ENCODE data around the gene PRXL2A. TPM values are rescaled to one million over a fixed set of nuclear protein-coding genes. Genes with fewer than 3 reads are reported as not detected.
"Not testable (repeated sequence)": the region's sequence is repeated elsewhere in the genome, so short reads cannot be mapped to it uniquely, and the experiment has no call there.

PRXL2A gene
- total and polyA plus RNA-seq, 3 donors from 2014 or later: 102 to 106 (median 104) TPM

DNA sequence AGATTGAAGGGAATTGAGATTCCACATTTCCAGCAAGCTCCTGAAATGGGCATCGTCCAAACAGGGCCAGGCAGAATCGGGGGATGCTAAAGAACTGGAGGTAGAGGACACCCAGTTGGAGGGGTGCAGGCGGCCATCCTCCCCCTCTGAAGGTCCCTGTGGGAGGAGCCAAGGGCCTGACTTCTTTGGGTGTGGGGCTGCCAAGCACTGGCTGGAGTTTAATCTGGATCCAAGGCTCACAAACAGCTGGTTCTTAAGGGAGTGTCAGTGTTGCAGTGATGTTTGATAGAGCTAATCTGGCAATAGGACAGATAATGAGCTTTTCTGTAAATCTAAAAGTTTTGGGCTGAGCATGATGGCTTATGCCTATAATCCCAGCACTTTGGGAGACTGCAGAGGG is 66.6 kb downstream of the PRXL2A start:
- intact Hi-C loops (cut with DNase I; ENCODE audit: low total_unique reads): no loop called here
- TF ChIP-seq POLR2A (IDR thresholded peaks at IDR 0.05): no peak
- no peak for TF ChIP-seq CTCF (IDR thresholded peaks at IDR 0.05)
- DNase-seq: no peak
- no peaks in the 10 kb centered on the region for H3K9me3 ChIP-seq
- H3K4me3 ChIP-seq: no peak overlapping the region
- H3K27me3 ChIP-seq: no peaks in the 10 kb centered on the region
- no peaks in the 10 kb centered on the region for H3K36me3 ChIP-seq (ENCODE audit: low read depth, missing control alignments)
- H3K27ac ChIP-seq: peak overlapping the region; percentile 39 to 64
- 61 to 73% methylated on average over 3 of the region's 3 CpGs for WGBS, 2 donors
- peaks cover 35% of the 10 kb centered on the region for H3K4me1 ChIP-seq

DNA sequence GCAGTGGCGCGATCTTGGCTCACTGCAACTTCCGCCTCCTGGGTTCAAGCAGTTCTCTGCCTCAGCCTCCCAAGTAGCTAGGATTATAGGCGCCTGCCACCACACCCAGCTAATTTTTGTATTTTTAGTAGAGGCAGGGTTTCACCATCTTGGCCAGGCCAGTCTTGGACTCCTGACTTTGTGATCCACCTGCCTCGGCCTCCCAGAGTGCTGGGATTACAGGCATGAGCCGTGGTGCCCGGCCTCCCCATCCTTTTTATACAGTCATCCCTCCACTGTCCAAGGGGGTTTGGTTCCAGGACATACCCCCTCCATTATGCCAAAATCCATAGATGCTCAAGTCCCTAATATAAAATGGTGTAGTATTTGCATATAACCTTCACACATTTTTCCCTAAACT is 67.3 kb downstream of the PRXL2A start:
- H3K9me3 ChIP-seq; H3K4me3 ChIP-seq; H3K27me3 ChIP-seq; intact Hi-C loops (cut with DNase I; ENCODE audit: low total_unique reads); DNase-seq; H3K36me3 ChIP-seq (ENCODE audit: low read depth, missing control alignments): not testable (repeated sequence)
- H3K27ac ChIP-seq: peak overlapping the region in 1 of 2 donors; percentile 64
- H3K4me1 ChIP-seq: peaks cover 35% of the 10 kb centered on the region
- 95 to 98% methylated on average over 7 of the region's 7 CpGs for WGBS, 2 donors

DNA sequence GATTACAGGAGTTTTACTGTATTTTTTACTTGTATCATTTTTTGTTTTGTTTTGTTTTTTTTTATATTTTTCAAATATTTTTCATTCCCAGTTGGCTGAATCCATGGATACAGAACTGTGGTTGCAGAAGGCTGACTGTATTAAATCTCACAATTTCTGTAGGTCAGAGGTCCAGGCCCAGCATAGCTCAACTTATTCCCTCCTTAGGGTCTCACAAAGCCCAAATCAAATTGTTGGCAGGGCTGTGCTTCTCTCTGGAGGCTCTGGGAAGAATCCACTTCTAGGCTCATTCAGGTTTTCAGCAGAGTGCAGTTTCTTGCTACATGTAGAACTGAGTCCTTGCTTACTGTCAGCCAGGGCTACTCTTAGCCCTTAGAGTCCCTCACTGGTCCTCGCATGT is 68.3 kb downstream of the PRXL2A start:
- peak overlapping the region in 1 of 2 donors; percentile 11 for H3K27ac ChIP-seq
- TF ChIP-seq CTCF (IDR thresholded peaks at IDR 0.05) (no peak), POLR2A (IDR thresholded peaks at IDR 0.05) (no peak)
- H3K36me3 ChIP-seq (ENCODE audit: low read depth, missing control alignments): no peaks in the 10 kb centered on the region
- intact Hi-C loops (cut with DNase I; ENCODE audit: low total_unique reads): no loop called here
- peaks cover 29% of the 10 kb centered on the region for H3K4me1 ChIP-seq
- 67 to 73% methylated on average over 1 of the region's 1 CpG for WGBS, 2 donors
- H3K27me3 ChIP-seq: no peaks in the 10 kb centered on the region
- no peaks in the 10 kb centered on the region for H3K9me3 ChIP-seq
- no peak for DNase-seq
- no peak overlapping the region for H3K4me3 ChIP-seq

DNA sequence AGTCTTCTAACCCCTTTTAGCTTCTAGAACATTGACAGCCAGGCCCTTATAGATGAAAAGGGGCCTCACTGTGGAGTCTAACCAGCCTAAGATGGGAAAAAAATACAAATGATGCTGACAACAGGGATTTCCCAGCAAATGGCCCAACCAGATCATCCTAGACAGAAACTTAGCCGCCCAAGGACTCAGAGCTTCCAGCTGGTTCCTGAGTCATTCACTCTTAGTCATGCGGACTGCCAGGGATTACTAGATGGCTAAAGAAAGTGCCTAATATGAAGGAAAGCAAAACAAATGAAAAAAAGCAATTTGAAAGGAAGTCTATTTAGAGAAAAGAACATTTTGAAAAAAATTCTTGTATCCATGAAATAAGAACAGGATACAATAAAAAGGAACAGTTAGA is 69.5 kb downstream of the PRXL2A start:
- no peak for DNase-seq
- 85 to 97% methylated on average over 2 of the region's 2 CpGs for WGBS, 2 donors
- Histone ChIP-seq H3K4me1 (peaks cover 23% of the 10 kb centered on the region), H3K9me3 (no peaks in the 10 kb centered on the region), H3K36me3 (ENCODE audit: low read depth, missing control alignments) (no peaks in the 10 kb centered on the region), H3K27ac (no peak overlapping the region), H3K27me3 (no peaks in the 10 kb centered on the region), H3K4me3 (no peak overlapping the region)
- intact Hi-C loops (cut with DNase I; ENCODE audit: low total_unique reads): no loop called here
- TF ChIP-seq POLR2A (IDR thresholded peaks at IDR 0.05) (no peak), CTCF (IDR thresholded peaks at IDR 0.05) (no peak)

DNA sequence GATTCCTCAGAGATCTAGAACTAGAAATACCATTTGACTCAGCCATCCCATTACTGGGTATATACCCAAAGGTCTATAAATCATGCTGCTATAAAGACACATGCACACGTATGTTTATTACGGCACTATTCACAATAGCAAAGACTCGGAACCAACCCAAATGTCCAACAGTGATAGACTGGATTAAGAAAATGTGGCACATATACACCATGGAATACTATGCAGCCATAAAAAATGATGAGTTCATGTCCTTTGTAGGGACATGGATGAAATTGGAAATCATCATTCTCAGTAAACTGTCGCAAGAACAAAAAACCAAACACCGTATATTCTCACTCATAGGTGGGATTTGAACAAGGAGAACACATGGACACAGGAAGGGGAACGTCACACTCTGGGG is 72.0 kb downstream of the PRXL2A start:
- H3K9me3 ChIP-seq; intact Hi-C loops (cut with DNase I; ENCODE audit: low total_unique reads); DNase-seq; H3K27ac ChIP-seq; H3K27me3 ChIP-seq; H3K36me3 ChIP-seq (ENCODE audit: low read depth, missing control alignments); H3K4me3 ChIP-seq: not testable (repeated sequence)
- 94 to 98% methylated on average over 6 of the region's 6 CpGs for WGBS, 2 donors
- H3K4me1 ChIP-seq: peaks cover 27% of the 10 kb centered on the region

GRCh38 chr10:80480852-80481251 is 72.5 kb downstream of the PRXL2A start:
- no peaks in the 10 kb centered on the region for H3K36me3 ChIP-seq (ENCODE audit: low read depth, missing control alignments)
- no peak for TF ChIP-seq CTCF (IDR thresholded peaks at IDR 0.05)
- TF ChIP-seq POLR2A (IDR thresholded peaks at IDR 0.05): no peak
- WGBS, 2 donors: 91 to 94% methylated on average over 5 of the region's 5 CpGs
- intact Hi-C loops (cut with DNase I; ENCODE audit: low total_unique reads): no loop called here
- H3K27ac ChIP-seq: no peak overlapping the region
- no peaks in the 10 kb centered on the region for H3K27me3 ChIP-seq
- no peak overlapping the region for H3K4me3 ChIP-seq
- H3K4me1 ChIP-seq: peaks cover 27% of the 10 kb centered on the region
- DNase-seq: no peak
- H3K9me3 ChIP-seq: no peaks in the 10 kb centered on the region
